GM23248 (cell line): Measurements from ENCODE around the gene USP2. TPM values are rescaled to one million over a fixed set of nuclear protein-coding genes. Genes with fewer than 3 reads are reported as not detected.

Source experiments
- DNase-seq: peaks from one replicate; pipeline ENCODE4 v3.0.0-alpha.2; 2015
- H2AFZ ChIP-seq: fragments of 200-600 bp; sonication (generic); 2 replicates; pipeline ENCODE4 v1.6.1; 2016; ENCODE audit warnings: antibody characterized with exemption
- H3F3A ChIP-seq: fragments of 200-600 bp; sonication (generic); 2 replicates; pipeline ENCODE4 v1.6.1; 2016; ENCODE audit warnings: mild to moderate bottlenecking, antibody characterized with exemption, mixed run types; ENCODE audit not compliant: insufficient read depth
- H3K27ac ChIP-seq: fragments of 200-600 bp; sonication (generic); 2 replicates; pipeline ENCODE4 v1.5.1; 2016; ENCODE audit warnings: mild to moderate bottlenecking
- H3K27me3 ChIP-seq: fragments of 200-600 bp; sonication (generic); replicated peaks from 2 replicates; pipeline ENCODE4 v1.6.1; 2016; ENCODE audit warnings: mild to moderate bottlenecking; ENCODE audit not compliant: insufficient read depth
- H3K36me3 ChIP-seq: fragments of 200-600 bp; sonication (generic); 2 replicates; pipeline ENCODE4 v1.6.1; 2016; ENCODE audit warnings: low read depth, mild to moderate bottlenecking
- H3K4me1 ChIP-seq: fragments of 200-600 bp; sonication (generic); 2 replicates; pipeline ENCODE4 v1.6.1; 2016; ENCODE audit warnings: mild to moderate bottlenecking; ENCODE audit not compliant: insufficient read depth
- H3K4me2 ChIP-seq: fragments of 200-600 bp; sonication (generic); one replicate; pipeline ENCODE4 v1.6.1; 2016; ENCODE audit warnings: mild to moderate bottlenecking; ENCODE audit not compliant: unreplicated experiment
- H3K4me3 ChIP-seq: fragments of 200-600 bp; sonication (generic); 2 replicates; pipeline ENCODE4 v1.5.1; 2016; ENCODE audit warnings: mild to moderate bottlenecking
- H3K79me2 ChIP-seq: fragments of 200-600 bp; sonication (generic); 2 replicates; pipeline ENCODE4 v1.6.1; 2016; ENCODE audit warnings: mild to moderate bottlenecking; ENCODE audit not compliant: insufficient read depth
- H3K9ac ChIP-seq: fragments of 200-600 bp; sonication (generic); 2 replicates; pipeline ENCODE4 v1.6.1; 2016; ENCODE audit warnings: mild to moderate bottlenecking
- H3K9me2 ChIP-seq: fragments of 200-600 bp; sonication (generic); 2 replicates; pipeline ENCODE4 v1.6.1; 2016; ENCODE audit warnings: mixed run types, mild to moderate bottlenecking, moderate library complexity; ENCODE audit not compliant: insufficient read depth
- H3K9me3 ChIP-seq: fragments of 200-600 bp; sonication (generic); one replicate; pipeline ENCODE4 v1.6.1; 2017; ENCODE audit warnings: low read depth
- H4K20me1 ChIP-seq: fragments of 200-600 bp; sonication (generic); 2 replicates; pipeline ENCODE4 v1.6.0; 2016; ENCODE audit not compliant: insufficient read depth
- EZH2 ChIP-seq: fragments of 200-600 bp; sonication (generic); IDR thresholded peaks from 2 replicates; pipeline ENCODE4 v1.6.1; 2018; ENCODE audit warnings: antibody characterized with exemption, mild to moderate bottlenecking; ENCODE audit not compliant: insufficient read depth, poor library complexity, severe bottlenecking
- EZH2phosphoT487 ChIP-seq: fragments of 200-600 bp; sonication (generic); IDR thresholded peaks from 2 replicates; pipeline ENCODE4 v1.6.1; 2018; ENCODE audit warnings: antibody characterized with exemption, moderate library complexity, mild to moderate bottlenecking, low read depth; ENCODE audit not compliant: insufficient read depth
- WGBS, 2 experiments: methylation state at CpG; one replicate each; pipeline ENCODE4 v1.1.6; 2015 to 2017; ENCODE audit warnings: low lambda C conversion rate in 2 of 2, low coverage in 1 of 2; ENCODE audit errors: missing lambda C conversion rate in 2 of 2; 5-methylcytosine and 5-hydroxymethylcytosine counted together
- in situ Hi-C: fragments of 300-500 bp; cut with MboI; formaldehyde crosslinking; loops from 2 replicates; pipeline ENCODE4 v1.15.0; 2020
- polyA plus RNA-seq: library from polyadenylated mRNA; unstranded; fragments of >200 nt; fragmentation: Nextera tagmentation; extraction: Ambion mirVana; gene quantifications from 2 replicates; pipeline ENCODE4 v1.2.1, GENCODE V29; 2016
- total RNA-seq: library from RNA; depleted of rRNA; stranded (reverse); fragments of >200 nt; shearing (Covaris generic); gene quantifications from 2 replicates; pipeline ENCODE4 v1.2.3, GENCODE V29; 2014

The USP2 gene
- total and polyA plus RNA-seq, 2 experiments from 2014 or later, result 0.33 TPM; not detected in 1

- WGBS, 2 experiments, result 14% methylated on average over 21 to 29 of the region's 29 CpGs
- peaks cover 9% of the 10 kb centered on the region; the same call in 1 of the 2 replicates for H3F3A ChIP-seq
- no peak overlapping the region for H3K27ac ChIP-seq
- H3K9me2 ChIP-seq, result no peaks in the 10 kb centered on the region
- no peaks in the 10 kb centered on the region for H3K9me3 ChIP-seq
- H3K4me2 ChIP-seq, result peak overlapping the region; percentile 88
- H3K79me2 ChIP-seq, result no peaks in the 10 kb centered on the region
- no peak for TF ChIP-seq EZH2phosphoT487
- TF ChIP-seq EZH2, result no peak
- no peak overlapping the region for H3K9ac ChIP-seq
- H2AFZ ChIP-seq, result peak overlapping the region; percentile 59; the same call in 1 of the 2 replicates
- peak; percentile 39 for DNase-seq
- no peaks in the 10 kb centered on the region for H4K20me1 ChIP-seq
- in situ Hi-C loops, result no loop called here
- H3K4me3 ChIP-seq, result peak overlapping the region; percentile 72
- H3K36me3 ChIP-seq, result no peaks in the 10 kb centered on the region
- peaks cover 31% of the 10 kb centered on the region for H3K4me1 ChIP-seq
- H3K27me3 ChIP-seq, result no peaks in the 10 kb centered on the region; the same call in 1 of the 2 replicates
These were observed 66.1 kb downstream of the USP2 start for GRCh38 chr11:119315131-119316015.

- no peaks in the 10 kb centered on the region for H3K9me2 ChIP-seq
- H3K79me2 ChIP-seq, result no peaks in the 10 kb centered on the region
- 86 to 89% methylated on average over 17 to 18 of the region's 18 CpGs for WGBS, 2 experiments
- H3K4me3 ChIP-seq, result no peak overlapping the region
- TF ChIP-seq EZH2 (no peak), EZH2phosphoT487 (no peak)
- H3F3A ChIP-seq, result peaks cover 9% of the 10 kb centered on the region; the same call in 1 of the 2 replicates
- no peak overlapping the region for H3K9ac ChIP-seq
- no peaks in the 10 kb centered on the region for H4K20me1 ChIP-seq
- no peak overlapping the region for H3K27ac ChIP-seq
- H3K4me1 ChIP-seq, result peaks cover 31% of the 10 kb centered on the region
- H2AFZ ChIP-seq, result no peak overlapping the region
- H3K9me3 ChIP-seq, result no peaks in the 10 kb centered on the region
- no peaks in the 10 kb centered on the region; the same call in 1 of the 2 replicates for H3K27me3 ChIP-seq
- no peak for DNase-seq
- H3K36me3 ChIP-seq, result no peaks in the 10 kb centered on the region
- no peak overlapping the region for H3K4me2 ChIP-seq
- in situ Hi-C loops, result no loop called here
These were observed 66.8 kb downstream of the USP2 start for GRCh38 chr11:119314726-119315125.

GRCh38 chr11:119310682-119311052 lies 70.8 kb downstream of the USP2 start:
- no peak overlapping the region for H3K4me2 ChIP-seq
- no peaks in the 10 kb centered on the region for H4K20me1 ChIP-seq
- H3F3A ChIP-seq, result 0 out of 2 replicates have a peak, but pooled peaks cover 13% of the 10 kb centered on the region
- TF ChIP-seq EZH2 (no peak), EZH2phosphoT487 (no peak)
- no peak overlapping the region for H3K9ac ChIP-seq
- no peaks in the 10 kb centered on the region for H3K9me2 ChIP-seq
- no peak overlapping the region for H3K27ac ChIP-seq
- no peaks in the 10 kb centered on the region for H3K9me3 ChIP-seq
- H3K79me2 ChIP-seq, result no peaks in the 10 kb centered on the region
- no peak overlapping the region for H3K4me3 ChIP-seq
- no peaks in the 10 kb centered on the region for H3K27me3 ChIP-seq
- DNase-seq, result no peak
- in situ Hi-C loops, result no loop called here
- no peak overlapping the region for H2AFZ ChIP-seq
- 98 to 99% methylated on average over 13 to 20 of the region's 20 CpGs for WGBS, 2 experiments
- H3K36me3 ChIP-seq, result no peaks in the 10 kb centered on the region
- H3K4me1 ChIP-seq, result peaks cover 11% of the 10 kb centered on the region

GRCh38 chr11:119309953-119310681 lies 71.4 kb downstream of the USP2 start:
- 0 out of 2 replicates have a peak, but pooled peaks cover 17% of the 10 kb centered on the region for H3F3A ChIP-seq
- no peaks in the 10 kb centered on the region for H3K36me3 ChIP-seq
- WGBS, 2 experiments, result 78 to 82% methylated on average over 17 of the region's 17 CpGs
- no peaks in the 10 kb centered on the region for H3K79me2 ChIP-seq
- peaks cover 8% of the 10 kb centered on the region; the same call in 1 of the 2 replicates for H3K4me1 ChIP-seq
- in situ Hi-C loops, result no loop called here
- TF ChIP-seq EZH2phosphoT487 (no peak), EZH2 (no peak)
- H4K20me1 ChIP-seq, result no peaks in the 10 kb centered on the region
- no peak overlapping the region for H3K9ac ChIP-seq
- DNase-seq, result no peak
- no peak overlapping the region for H3K4me2 ChIP-seq
- H3K27ac ChIP-seq, result no peak overlapping the region
- H2AFZ ChIP-seq, result no peak overlapping the region
- H3K4me3 ChIP-seq, result no peak overlapping the region
- H3K27me3 ChIP-seq, result no peaks in the 10 kb centered on the region
- H3K9me3 ChIP-seq, result no peaks in the 10 kb centered on the region
- H3K9me2 ChIP-seq, result no peaks in the 10 kb centered on the region
